Central memory CD8-positive, alpha-beta T cell (primary cell): Measurements from ENCODE around the gene FKBP4.

Experiments used
- ATAC-seq: fragments of 150-1000 bp; cut with Tn5 transposase; replicated peaks from 2 replicates; pipeline ENCODE4 v1.10.0; 2022; ENCODE audit warnings: mild to moderate bottlenecking, moderate FRiP score, moderate number of reproducible peaks; ENCODE audit not compliant: poor library complexity, severe bottlenecking; ENCODE audit errors: extremely low read depth
- DNase-seq, 2 donors: peaks; one replicate each; pipeline ENCODE4 v3.0.0; 2021; ENCODE audit warnings: low spot score in 2 of 2
- H3K27ac Mint-ChIP-seq: one replicate; pipeline ENCODE4 v1.8.0; 2022; ENCODE audit warnings: low read depth, mild to moderate bottlenecking, moderate library complexity, mixed read lengths
- H3K27me3 Mint-ChIP-seq: one replicate; pipeline ENCODE4 v1.8.0; 2022; ENCODE audit warnings: mixed read lengths
- H3K36me3 Mint-ChIP-seq: one replicate; pipeline ENCODE4 v1.8.0; 2022; ENCODE audit warnings: mild to moderate bottlenecking, moderate library complexity, mixed read lengths; ENCODE audit not compliant: insufficient read depth
- H3K4me1 Mint-ChIP-seq: one replicate; pipeline ENCODE4 v1.8.0; 2022; ENCODE audit warnings: mixed read lengths
- H3K4me3 Mint-ChIP-seq: one replicate; pipeline ENCODE4 v1.8.0; 2022; ENCODE audit warnings: mild to moderate bottlenecking, moderate library complexity, mixed read lengths
- H3K9me3 Mint-ChIP-seq: one replicate; pipeline ENCODE4 v1.8.0; 2022; ENCODE audit warnings: mixed read lengths

The FKBP4 gene

GRCh38 chr12:2805143-2805520 lies 10.4 kb downstream of the FKBP4 start:
- Mint-ChIP-seq H3K4me1 (no peaks in the 10 kb centered on the region), H3K27ac (no peak overlapping the region), H3K9me3 (no peaks in the 10 kb centered on the region), H3K4me3 (no peak overlapping the region), H3K36me3 (peaks cover 22% of the 10 kb centered on the region), H3K27me3 (no peaks in the 10 kb centered on the region)
- ATAC-seq, result no peak
- DNase-seq, result no peak

GRCh38 chr12:2806700-2807099 lies 11.9 kb downstream of the FKBP4 start:
- Mint-ChIP-seq H3K36me3 (peaks cover 10% of the 10 kb centered on the region), H3K27ac (no peak overlapping the region), H3K4me3 (no peak overlapping the region), H3K27me3 (no peaks in the 10 kb centered on the region), H3K4me1 (no peaks in the 10 kb centered on the region), H3K9me3 (no peaks in the 10 kb centered on the region)
- DNase-seq (no peak), ATAC-seq (no peak)

- Mint-ChIP-seq H3K27ac (peak overlapping the region; percentile 99), H3K4me1 (peaks cover 25% of the 10 kb centered on the region), H3K27me3 (no peaks in the 10 kb centered on the region), H3K4me3 (peak overlapping the region; percentile 97), H3K36me3 (peaks cover 17% of the 10 kb centered on the region), H3K9me3 (no peaks in the 10 kb centered on the region)
- DNase-seq, result no peak
- no peak for ATAC-seq
Observed at GRCh38 chr12:2811801-2812200, 17.0 kb downstream of the FKBP4 start.

GRCh38 chr12:2812290-2813213 lies 17.8 kb downstream of the FKBP4 start, which contains the start of gene ITFG2:
Gene ITFG2, plus strand, starts transcription at chr12:2812668. Its CDS starts 93 bp downstream, at chr12:2812761.
- peak; percentile 93 for ATAC-seq

GRCh38 chr12:2813214-2814185 lies 18.7 kb downstream of the FKBP4 start:
- H3K27ac Mint-ChIP-seq, result peak overlapping the region; percentile 99
- peaks cover 28% of the 10 kb centered on the region for H3K36me3 Mint-ChIP-seq
- H3K4me3 Mint-ChIP-seq, result peak overlapping the region; percentile 97
- peaks cover 25% of the 10 kb centered on the region for H3K4me1 Mint-ChIP-seq
- DNase-seq (no peak), ATAC-seq (no peak)
- no peaks in the 10 kb centered on the region for H3K27me3 Mint-ChIP-seq
- no peaks in the 10 kb centered on the region for H3K9me3 Mint-ChIP-seq

More at GRCh38 chr12:2812290-2813213, 17.8 kb downstream of the FKBP4 start, which contains the start of gene ITFG2:
- Mint-ChIP-seq H3K36me3 (peaks cover 20% of the 10 kb centered on the region), H3K9me3 (no peaks in the 10 kb centered on the region), H3K4me3 (peak within 1 kb of the TSS; percentile 97), H3K27ac (peak within 1 kb of the TSS; percentile 99), H3K27me3 (no peaks in the 10 kb centered on the region), H3K4me1 (peaks cover 25% of the 10 kb centered on the region)
- peak; percentile 90 to 93 for DNase-seq

GRCh38 chr12:2819810-2820209 lies 25.0 kb downstream of the FKBP4 start:
- DNase-seq (no peak), ATAC-seq (no peak)
- Mint-ChIP-seq H3K36me3 (peaks cover 51% of the 10 kb centered on the region), H3K4me1 (peaks cover 10% of the 10 kb centered on the region), H3K27ac (no peak overlapping the region), H3K4me3 (no peak overlapping the region), H3K9me3 (no peaks in the 10 kb centered on the region), H3K27me3 (no peaks in the 10 kb centered on the region)

- Mint-ChIP-seq H3K27me3 (no peaks in the 10 kb centered on the region), H3K4me1 (peaks cover 9% of the 10 kb centered on the region), H3K9me3 (no peaks in the 10 kb centered on the region), H3K36me3 (peaks cover 52% of the 10 kb centered on the region), H3K4me3 (no peak overlapping the region), H3K27ac (no peak overlapping the region)
- ATAC-seq (no peak), DNase-seq (no peak)
Observed at GRCh38 chr12:2820432-2820831, 25.7 kb downstream of the FKBP4 start.

GRCh38 chr12:2823483-2823882 lies 28.7 kb downstream of the FKBP4 start:
- no peak for ATAC-seq
- H3K4me1 Mint-ChIP-seq, result peaks cover 9% of the 10 kb centered on the region
- H3K36me3 Mint-ChIP-seq, result peaks cover 46% of the 10 kb centered on the region
- H3K27ac Mint-ChIP-seq, result no peak overlapping the region
- H3K4me3 Mint-ChIP-seq, result no peak overlapping the region
- H3K9me3 Mint-ChIP-seq, result no peaks in the 10 kb centered on the region
- H3K27me3 Mint-ChIP-seq, result no peaks in the 10 kb centered on the region
- no peak for DNase-seq

GRCh38 chr12:2824541-2824940 lies 29.8 kb downstream of the FKBP4 start:
- Mint-ChIP-seq H3K9me3 (no peaks in the 10 kb centered on the region), H3K27ac (no peak overlapping the region), H3K4me3 (no peak overlapping the region), H3K4me1 (peaks cover 6% of the 10 kb centered on the region), H3K27me3 (no peaks in the 10 kb centered on the region), H3K36me3 (peaks cover 51% of the 10 kb centered on the region)
- DNase-seq (no peak), ATAC-seq (no peak)

GRCh38 chr12:2825132-2825531 lies 30.4 kb downstream of the FKBP4 start:
- Mint-ChIP-seq H3K27ac (no peak overlapping the region), H3K4me1 (peaks cover under 1% of the 10 kb centered on the region), H3K36me3 (peaks cover 47% of the 10 kb centered on the region), H3K9me3 (no peaks in the 10 kb centered on the region), H3K27me3 (no peaks in the 10 kb centered on the region), H3K4me3 (no peak overlapping the region)
- ATAC-seq (no peak), DNase-seq (no peak)

- ATAC-seq, result no peak
- peaks cover 49% of the 10 kb centered on the region for H3K36me3 Mint-ChIP-seq
- no peak overlapping the region for H3K4me3 Mint-ChIP-seq
- H3K9me3 Mint-ChIP-seq, result no peaks in the 10 kb centered on the region
- no peak for DNase-seq
- no peaks in the 10 kb centered on the region for H3K27me3 Mint-ChIP-seq
- H3K27ac Mint-ChIP-seq, result no peak overlapping the region
- H3K4me1 Mint-ChIP-seq, result no peaks in the 10 kb centered on the region
Observed at GRCh38 chr12:2826036-2826435, 31.3 kb downstream of the FKBP4 start.

- no peak for ATAC-seq
- H3K27ac Mint-ChIP-seq, result no peak overlapping the region
Observed at GRCh38 chr12:2826721-2827515, 32.1 kb downstream of the FKBP4 start.

More at GRCh38 chr12:2826721-2827515, 32.1 kb downstream of the FKBP4 start:
- no peak for DNase-seq
- no peaks in the 10 kb centered on the region for H3K4me1 Mint-ChIP-seq
- no peaks in the 10 kb centered on the region for H3K27me3 Mint-ChIP-seq
- H3K36me3 Mint-ChIP-seq, result peaks cover 47% of the 10 kb centered on the region
- no peaks in the 10 kb centered on the region for H3K9me3 Mint-ChIP-seq
- H3K4me3 Mint-ChIP-seq, result no peak overlapping the region
